HFFc6 (cell line): ENCODE results near the gene DNAJC30. TPM values are rescaled to one million over a fixed set of nuclear protein-coding genes. Genes with fewer than 3 reads are reported as not detected.

Experiments used
- DNase-seq: peaks from one replicate; pipeline ENCODE4 v3.0.0-alpha.2; 2018
- H3K27ac Mint-ChIP-seq: 2 replicates; pipeline ENCODE4 v1.8.0; 2020; ENCODE audit warnings: mild to moderate bottlenecking, mixed read lengths
- H3K27me3 Mint-ChIP-seq: 2 replicates; pipeline ENCODE4 v1.8.0; 2021; ENCODE audit warnings: mild to moderate bottlenecking, moderate library complexity, mixed read lengths; ENCODE audit not compliant: insufficient read depth
- H3K36me3 Mint-ChIP-seq: 2 replicates; pipeline ENCODE4 v1.8.0; 2021; ENCODE audit warnings: low read depth, mixed read lengths
- H3K4me1 Mint-ChIP-seq: 2 replicates; pipeline ENCODE4 v1.8.0; 2020; ENCODE audit warnings: low read depth, mixed read lengths
- H3K4me3 Mint-ChIP-seq: 2 replicates; pipeline ENCODE4 v1.8.0; 2020; ENCODE audit warnings: mild to moderate bottlenecking, moderate library complexity, mixed read lengths
- H3K9me3 Mint-ChIP-seq: 2 replicates; pipeline ENCODE4 v1.8.0; 2020; ENCODE audit warnings: mild to moderate bottlenecking, mixed read lengths
- microRNA-seq: library from miRNA; unstranded; fragments of <30 nt; microRNA quantifications from one replicate; pipeline ENCODE4, GENCODE V29; 2019
- total RNA-seq, 6 experiments: library from RNA; stranded (reverse); fragmentation: NEBNext Ultra II Directional; extraction: Animal tissue kit (Norgen Biotek cat#: 25700); gene quantifications; 2 replicates in 1 of 6; 3 replicates in 5 of 6; pipeline ENCODE4 v1.2.3, GENCODE V29; 2021
- TF ChIP-seq, protein P1 (sequence below): fragments of 200-600 bp; sonication (generic); IDR thresholded peaks from 2 replicates; pipeline ENCODE4 v1.5.0; 2021; ENCODE audit warnings: antibody characterized with exemption, mild to moderate bottlenecking

The DNAJC30 gene
- total RNA-seq, 6 experiments from 2014 or later, result 17.8 to 20.6 (median 18.6) TPM

DNA sequence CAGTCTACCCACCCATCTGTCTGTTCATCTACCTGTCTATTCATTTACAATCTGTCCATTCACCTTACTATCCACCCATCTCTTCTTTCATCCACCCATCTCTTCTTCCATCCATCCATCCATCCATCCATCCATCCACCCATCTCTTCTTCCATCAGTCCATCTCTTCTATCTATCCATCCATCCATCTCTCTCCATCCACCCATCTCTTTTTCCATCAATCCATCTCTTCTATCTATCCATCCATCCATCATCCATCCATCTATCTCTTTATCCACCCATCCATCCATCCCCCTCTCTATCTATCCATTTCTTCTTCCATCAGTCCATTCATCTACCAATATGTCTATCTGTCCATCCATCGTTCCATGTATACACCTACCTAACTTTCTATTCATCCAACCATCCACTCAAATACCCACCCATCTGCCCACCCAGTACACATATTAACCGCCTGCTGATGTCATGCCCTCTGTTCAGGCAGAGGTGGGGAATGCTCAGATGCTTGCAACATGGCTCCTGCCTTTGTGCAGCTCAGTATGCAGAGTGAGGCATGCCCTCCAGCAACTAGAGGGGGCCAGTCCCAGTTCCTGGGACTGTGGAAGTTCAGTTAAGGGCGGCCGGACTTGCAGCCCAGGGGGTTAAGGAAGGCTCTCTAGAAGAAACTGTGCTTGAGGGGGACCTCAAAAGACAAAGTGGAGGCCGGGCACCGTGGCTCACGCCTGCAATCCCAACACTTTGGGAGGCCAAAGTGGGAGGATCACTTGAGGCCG is 47.6 kb downstream of the DNAJC30 start:
- Mint-ChIP-seq H3K9me3 (no peaks in the 10 kb centered on the region), H3K27me3 (peaks cover 18% of the 10 kb centered on the region), H3K4me3 (no peak overlapping the region), H3K27ac (no peak overlapping the region), H3K4me1 (peaks cover 18% of the 10 kb centered on the region), H3K36me3 (no peaks in the 10 kb centered on the region)
- no peak for DNase-seq
- TF ChIP-seq, protein P1, sequence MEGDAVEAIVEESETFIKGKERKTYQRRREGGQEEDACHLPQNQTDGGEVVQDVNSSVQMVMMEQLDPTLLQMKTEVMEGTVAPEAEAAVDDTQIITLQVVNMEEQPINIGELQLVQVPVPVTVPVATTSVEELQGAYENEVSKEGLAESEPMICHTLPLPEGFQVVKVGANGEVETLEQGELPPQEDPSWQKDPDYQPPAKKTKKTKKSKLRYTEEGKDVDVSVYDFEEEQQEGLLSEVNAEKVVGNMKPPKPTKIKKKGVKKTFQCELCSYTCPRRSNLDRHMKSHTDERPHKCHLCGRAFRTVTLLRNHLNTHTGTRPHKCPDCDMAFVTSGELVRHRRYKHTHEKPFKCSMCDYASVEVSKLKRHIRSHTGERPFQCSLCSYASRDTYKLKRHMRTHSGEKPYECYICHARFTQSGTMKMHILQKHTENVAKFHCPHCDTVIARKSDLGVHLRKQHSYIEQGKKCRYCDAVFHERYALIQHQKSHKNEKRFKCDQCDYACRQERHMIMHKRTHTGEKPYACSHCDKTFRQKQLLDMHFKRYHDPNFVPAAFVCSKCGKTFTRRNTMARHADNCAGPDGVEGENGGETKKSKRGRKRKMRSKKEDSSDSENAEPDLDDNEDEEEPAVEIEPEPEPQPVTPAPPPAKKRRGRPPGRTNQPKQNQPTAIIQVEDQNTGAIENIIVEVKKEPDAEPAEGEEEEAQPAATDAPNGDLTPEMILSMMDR, result no peak

DNA sequence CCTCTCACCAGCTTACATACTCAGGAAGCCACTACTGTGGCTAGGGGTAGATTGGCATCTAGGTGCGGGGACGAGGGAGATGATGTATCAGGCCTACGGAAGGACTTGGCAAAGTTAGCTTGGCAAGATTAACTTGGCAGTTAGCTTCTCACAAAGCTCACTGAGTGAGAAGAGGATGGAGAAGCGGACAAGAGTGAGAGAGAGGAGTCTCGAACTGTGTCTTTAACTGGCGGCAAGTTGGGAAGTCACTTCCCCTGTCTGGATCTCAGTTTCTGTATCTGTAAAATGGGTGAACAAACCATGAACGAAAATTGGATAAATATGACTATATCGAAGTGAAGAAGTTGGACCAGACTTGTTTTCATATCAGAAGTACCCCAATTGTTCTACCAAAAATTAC is 49.4 kb downstream of the DNAJC30 start:
- Mint-ChIP-seq H3K4me1 (peaks cover 18% of the 10 kb centered on the region), H3K9me3 (no peaks in the 10 kb centered on the region), H3K4me3 (no peak overlapping the region), H3K36me3 (no peaks in the 10 kb centered on the region), H3K27ac (no peak overlapping the region), H3K27me3 (peaks cover 14% of the 10 kb centered on the region)
- TF ChIP-seq, protein P1, result no peak
- DNase-seq, result no peak

DNA sequence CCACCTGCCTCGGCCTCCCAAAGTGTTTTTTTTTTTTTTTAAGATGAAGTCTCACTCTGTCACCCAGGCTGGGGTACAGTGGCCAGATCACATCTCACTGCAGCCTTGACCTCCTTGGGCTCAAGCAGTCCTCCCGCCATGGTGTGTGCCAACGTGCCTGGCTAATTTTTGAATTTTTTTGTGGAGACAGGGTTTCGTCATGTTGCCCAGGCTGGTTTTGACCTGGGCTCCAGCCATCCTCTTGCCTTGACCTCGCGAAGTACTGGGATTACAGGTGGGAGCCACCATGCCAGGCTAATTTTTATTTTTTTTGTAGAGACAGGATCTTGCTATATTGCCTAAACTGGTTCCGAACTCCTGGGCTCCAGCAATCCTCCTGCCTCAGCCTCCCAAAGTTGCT is 49.9 kb downstream of the DNAJC30 start:
- Mint-ChIP-seq H3K4me3 (no peak overlapping the region), H3K27me3 (peaks cover 17% of the 10 kb centered on the region), H3K27ac (no peak overlapping the region), H3K9me3 (no peaks in the 10 kb centered on the region), H3K36me3 (no peaks in the 10 kb centered on the region), H3K4me1 (peaks cover 18% of the 10 kb centered on the region)
- TF ChIP-seq, protein P1, result no peak
- no peak for DNase-seq

DNA sequence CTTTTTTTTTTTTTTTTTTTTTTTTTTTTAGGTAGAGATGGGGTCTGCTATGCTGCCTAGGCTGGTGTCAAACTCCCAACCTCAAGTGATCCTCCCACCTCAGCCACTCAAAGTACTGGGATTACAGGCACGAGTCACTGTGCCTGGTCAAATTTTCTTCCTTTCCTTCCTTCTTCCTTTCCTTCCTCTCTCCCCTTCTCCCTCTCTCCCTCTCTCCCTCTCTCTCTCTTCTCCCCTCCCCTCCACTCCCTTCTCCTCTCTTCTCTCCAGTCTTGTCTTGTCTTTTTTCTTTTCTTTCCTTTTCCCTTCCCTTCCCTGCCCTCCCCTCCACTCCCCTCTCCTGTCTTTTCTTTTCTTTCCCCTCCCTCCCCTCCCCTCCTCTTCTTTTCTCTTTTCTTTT is 51.7 kb downstream of the DNAJC30 start:
- peaks cover 26% of the 10 kb centered on the region for H3K27me3 Mint-ChIP-seq
- DNase-seq, result no peak
- H3K27ac Mint-ChIP-seq, result no peak overlapping the region
- no peaks in the 10 kb centered on the region for H3K36me3 Mint-ChIP-seq
- TF ChIP-seq, protein P1, result no peak
- H3K4me1 Mint-ChIP-seq, result peaks cover 17% of the 10 kb centered on the region
- no peak overlapping the region for H3K4me3 Mint-ChIP-seq
- no peaks in the 10 kb centered on the region for H3K9me3 Mint-ChIP-seq

Small RNAs within 50 kb of the gene (microRNA-seq; reads per million reads assigned to microRNA genes)
- gene MIR4284, result not detected

Other genes with a start within 250 kb of the DNAJC30 start
- under 1 TPM; 0.18 to 0.83 (median 0.27) TPM for gene FZD9, start 249.7 kb downstream of the DNAJC30 start, total RNA-seq
- gene BAZ1B, start 161.2 kb downstream of the DNAJC30 start, total RNA-seq, result 10 to 100 TPM; 54.0 to 66.5 (median 63.8) TPM
- gene BCL7B, start 125.8 kb downstream of the DNAJC30 start, total RNA-seq, result 10 to 100 TPM; 46.7 to 58.1 (median 50.0) TPM
- gene TBL2, start 104.9 kb downstream of the DNAJC30 start, total RNA-seq, result 10 to 100 TPM; 34.3 to 48.1 (median 38.8) TPM
- gene MLXIPL, start 58.9 kb downstream of the DNAJC30 start, total RNA-seq, result not detected
- 1 to 10 TPM; 2.4 to 3.1 (median 2.7) TPM for gene VPS37D, start 15.6 kb downstream of the DNAJC30 start, total RNA-seq
- 10 to 100 TPM; 70.1 to 91.4 (median 83.4) TPM for gene BUD23, start 144 bp upstream of the DNAJC30 start, total RNA-seq
- gene STX1A, start 36.2 kb upstream of the DNAJC30 start, total RNA-seq, result 10 to 100 TPM in 5 of 6 experiments, 1 to 10 TPM in 1; 9.6 to 14.7 (median 12.2) TPM
- 10 to 100 TPM; 10.3 to 18.6 (median 16.8) TPM for gene ABHD11, start 55.3 kb upstream of the DNAJC30 start, total RNA-seq
- gene CLDN3, start 86.8 kb upstream of the DNAJC30 start, total RNA-seq, result not detected
- under 1 TPM; 0.05 to 0.47 (median 0.32) TPM for gene CLDN4, start 147.5 kb upstream of the DNAJC30 start, total RNA-seq
- 1 to 10 TPM; 3.9 to 7.2 (median 6.0) TPM for gene METTL27, start 159.1 kb upstream of the DNAJC30 start, total RNA-seq
- not detected for gene TMEM270, start 177.7 kb upstream of the DNAJC30 start, total RNA-seq